T47D (cell line): ENCODE data around the gene TBC1D5.

Source experiments
- DNase-seq, 2 experiments: peaks; one replicate each; pipeline versions ENCODE4 v3.0.0 to v3.0.0-alpha.2; 2011 to 2012; ENCODE audit warnings: low read depth in 1 of 2, low spot score in 1 of 2
- JUND ChIP-seq: IDR thresholded peaks from 2 replicates; pipeline ENCODE4 v1.6.1; 2012; ENCODE audit warnings: low read depth
- in situ Hi-C: cut with HindIII; loops from 2 replicates; pipeline ENCODE4 v1.10.0; 2016; ENCODE audit warnings: low sequenced_read_pairs, low pct_unique_long_range_greater_than_20kb

TBC1D5 gene

DNA sequence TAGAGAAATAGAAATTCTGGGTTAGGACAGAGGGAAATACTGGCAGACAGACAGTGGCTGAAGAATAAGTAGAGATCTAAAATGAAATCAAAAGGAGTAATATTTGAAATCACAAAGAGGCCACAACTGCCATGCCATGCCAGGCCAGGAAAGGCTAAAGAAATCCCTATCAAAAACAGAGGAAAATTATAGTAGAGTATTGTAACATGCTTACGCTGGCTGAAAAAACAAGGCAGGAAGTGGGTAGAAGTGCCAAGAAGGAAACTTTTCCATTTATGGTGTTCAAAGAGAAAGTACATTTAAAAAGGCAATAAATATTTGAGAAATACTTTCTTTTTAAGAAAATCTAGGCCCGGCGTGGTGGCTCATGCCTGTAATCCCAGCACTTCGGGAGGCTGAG is 442.0 kb downstream of the TBC1D5 start:
- in situ Hi-C loops = no loop called here
- no peak for DNase-seq
- TF ChIP-seq JUND = no peak

DNA sequence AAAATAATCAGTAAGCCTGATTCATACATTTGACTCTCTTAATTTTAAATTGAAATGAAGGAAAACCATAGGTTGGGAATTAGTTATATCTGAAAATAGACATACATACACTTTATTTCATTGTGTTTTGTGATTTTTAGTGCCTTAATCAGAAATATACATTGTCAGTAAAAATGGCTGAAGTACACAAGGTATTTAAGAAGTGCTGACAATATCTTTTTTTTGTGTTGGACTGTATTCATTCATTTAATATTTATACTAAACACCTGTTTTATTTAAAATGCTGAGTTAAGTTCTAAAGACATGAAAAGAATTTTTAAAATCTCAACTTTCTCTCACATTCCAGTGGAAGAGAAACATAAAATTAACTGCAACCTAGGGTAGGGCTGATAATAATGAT is 444.4 kb downstream of the TBC1D5 start:
- no peak for DNase-seq
- no peak for TF ChIP-seq JUND
- in situ Hi-C loops = no loop called here

DNA sequence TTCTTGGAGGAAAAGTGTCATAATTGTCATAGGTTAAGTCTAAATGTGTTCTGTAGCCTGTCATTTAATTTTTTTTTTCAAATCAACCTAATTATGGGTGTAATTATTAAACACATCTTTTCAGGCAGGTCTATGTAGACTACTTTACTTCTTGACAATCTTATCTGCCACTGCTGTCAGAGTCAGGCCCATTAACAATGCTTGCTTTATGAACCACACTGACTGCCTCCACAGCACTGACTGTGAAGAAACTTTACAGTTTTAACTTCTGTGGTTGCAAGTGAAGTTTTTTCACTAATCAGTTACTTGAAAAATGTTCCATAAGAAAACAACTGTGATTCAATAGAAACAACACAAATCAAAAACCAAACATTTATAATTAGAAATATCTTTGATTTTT is 449.9 kb downstream of the TBC1D5 start:
- in situ Hi-C loops = no loop called here
- DNase-seq = no peak
- TF ChIP-seq JUND = no peak

DNA sequence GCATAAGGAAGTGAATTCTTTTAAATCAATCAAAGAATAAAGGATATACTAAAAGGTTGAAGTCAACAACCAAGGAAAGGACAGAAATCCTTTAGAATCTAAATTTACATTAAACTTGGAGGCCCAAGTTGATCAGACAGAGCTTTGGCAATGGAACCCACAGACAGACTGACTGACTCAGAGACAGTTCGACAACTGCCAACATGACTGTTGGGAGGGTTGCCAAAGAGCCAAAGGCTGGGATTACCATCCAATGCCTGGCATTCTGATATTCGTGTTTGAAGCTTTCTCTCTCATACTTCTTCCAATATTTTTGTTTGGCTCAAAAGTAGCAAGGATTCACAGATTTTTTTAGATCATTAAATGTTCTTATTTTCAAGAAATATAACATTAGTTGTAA is 451.5 kb downstream of the TBC1D5 start:
- in situ Hi-C loops = no loop called here
- DNase-seq = no peak

DNA sequence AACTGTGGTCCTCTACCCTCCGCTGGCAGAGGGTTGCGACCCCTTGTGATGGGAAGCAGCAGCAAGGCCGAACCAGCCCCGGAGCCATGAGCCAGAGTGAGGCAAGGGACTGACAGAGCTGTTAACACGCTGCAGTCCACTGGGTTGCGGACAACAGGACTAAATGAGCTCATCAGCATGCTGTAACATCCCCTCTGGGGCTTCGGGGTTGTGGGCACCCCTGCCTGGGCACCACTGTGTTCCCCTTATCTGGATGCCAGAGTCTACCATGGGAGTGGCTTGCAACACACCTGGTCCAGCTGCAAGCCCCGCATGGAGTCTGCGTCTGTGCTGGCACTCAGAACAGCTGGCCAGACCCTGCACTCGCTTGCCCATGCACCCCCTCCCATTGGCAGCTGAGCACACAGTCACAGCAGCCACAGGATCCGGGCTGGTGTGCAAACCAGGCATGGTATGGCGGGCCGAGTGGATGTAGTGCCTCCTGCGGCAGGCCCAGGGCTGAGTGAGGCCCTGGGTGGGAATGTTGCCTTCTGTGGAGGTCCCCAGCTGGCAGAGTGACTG is 453.5 kb downstream of the TBC1D5 start:
- in situ Hi-C loops = no loop called here
- TF ChIP-seq JUND = no peak
- DNase-seq = no peak

More for the DNA sequence above, 451.5 kb downstream of the TBC1D5 start:
- no peak for TF ChIP-seq JUND

DNA sequence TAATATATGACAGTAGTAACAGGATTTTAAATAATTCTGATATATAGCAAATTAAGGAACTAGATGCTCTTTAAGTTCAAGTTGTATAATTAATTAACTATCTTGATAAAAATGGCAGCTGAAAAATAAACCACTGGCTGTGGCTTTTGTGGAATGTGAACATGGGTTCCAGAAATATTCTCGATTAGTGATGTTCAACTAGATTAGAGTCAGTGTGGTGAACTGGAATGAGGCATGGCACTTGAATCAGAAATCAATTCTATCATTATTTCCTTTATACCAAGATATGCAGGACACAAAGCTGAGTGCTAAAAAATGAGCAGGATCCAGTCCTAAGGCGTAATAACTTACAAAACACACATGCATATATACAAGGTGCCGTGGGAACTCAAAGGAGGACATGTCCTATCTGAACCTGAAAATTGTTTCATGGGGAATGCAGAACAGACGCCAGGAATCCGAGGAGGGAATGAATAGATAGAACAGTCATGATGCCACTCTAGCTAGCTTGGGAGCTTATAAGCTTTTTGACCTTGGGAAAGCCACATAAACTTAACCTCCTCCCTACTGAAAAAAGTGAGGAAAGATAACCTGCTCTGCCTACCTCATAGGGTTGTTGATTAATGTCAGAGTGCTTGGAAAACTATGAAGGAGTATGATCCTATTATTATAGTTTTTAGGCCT is 455.3 kb downstream of the TBC1D5 start:
- DNase-seq = no peak
- TF ChIP-seq JUND = no peak
- in situ Hi-C loops = no loop called here

DNA sequence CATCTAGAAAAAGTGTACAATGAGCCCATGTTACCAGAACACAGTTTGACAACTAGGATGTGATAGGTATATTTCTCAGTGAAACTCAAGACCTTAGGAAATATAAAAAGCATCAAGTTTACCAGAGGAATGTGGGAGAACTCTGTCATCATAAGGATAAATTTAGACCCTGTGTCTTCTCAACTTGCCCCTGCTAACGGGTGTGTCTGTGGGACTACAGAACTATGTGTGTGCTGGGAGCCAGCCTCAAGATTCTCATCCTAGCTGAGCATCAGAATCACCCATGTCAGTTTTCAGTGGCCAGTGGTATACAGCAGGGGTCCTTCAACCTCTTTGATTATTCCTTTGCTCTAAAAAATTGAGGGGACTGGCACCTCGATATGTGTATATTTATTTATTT is 464.4 kb downstream of the TBC1D5 start:
- in situ Hi-C loops = no loop called here
- no peak for TF ChIP-seq JUND
- no peak for DNase-seq

DNA sequence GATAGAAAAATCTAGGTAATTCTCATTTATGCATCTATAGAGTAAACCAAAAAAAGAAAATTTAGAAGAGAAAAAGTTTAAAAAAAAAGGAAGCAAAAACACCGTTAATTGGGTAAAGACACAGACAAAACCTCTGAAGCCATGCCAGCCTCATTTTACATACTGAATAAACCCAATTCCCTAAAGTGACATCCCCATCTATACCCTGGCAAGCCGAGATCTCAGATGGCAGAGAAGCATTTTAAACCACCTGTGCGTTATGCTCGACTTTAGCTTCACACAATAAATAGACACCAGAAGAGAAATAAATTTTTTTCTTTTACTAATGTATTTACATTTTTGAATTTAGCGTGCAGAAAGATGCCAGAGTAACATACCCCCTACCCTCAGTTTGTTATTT is 475.6 kb downstream of the TBC1D5 start:
- no peak for TF ChIP-seq JUND
- DNase-seq = no peak
- in situ Hi-C loops = no loop called here

DNA sequence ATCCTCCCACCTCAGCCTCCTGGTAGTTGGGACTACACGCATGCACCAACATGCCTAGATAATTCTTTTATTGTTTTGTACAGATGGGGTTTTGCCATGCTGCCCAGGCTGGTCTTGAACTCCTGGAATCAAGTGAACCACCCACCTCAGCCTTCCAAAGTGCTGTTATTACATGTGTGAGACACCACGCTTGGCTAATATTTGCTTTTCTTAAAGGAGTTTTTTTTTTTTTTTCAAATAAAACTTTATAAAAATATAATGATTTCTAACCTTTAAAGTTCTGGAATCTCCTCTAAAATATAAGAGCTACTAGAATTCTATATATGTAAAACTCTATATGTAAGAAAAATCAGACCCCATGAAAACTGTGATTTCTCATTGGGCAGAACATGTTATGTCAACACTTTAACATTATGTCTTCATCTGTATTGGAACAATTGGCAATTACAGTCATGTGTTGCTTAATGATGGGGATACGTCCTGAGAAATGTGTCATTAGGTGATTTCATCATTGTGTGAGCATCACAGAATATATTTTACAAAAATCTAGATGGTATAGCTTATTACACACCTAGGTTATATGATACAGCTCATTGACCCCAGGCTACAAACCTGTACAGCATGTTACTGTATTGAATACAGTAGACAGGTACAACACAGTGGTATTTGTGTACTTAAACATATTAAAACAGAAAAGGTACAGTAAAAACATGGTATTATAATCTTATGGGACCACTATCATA is 480.6 kb downstream of the TBC1D5 start:
- DNase-seq = no peak
- TF ChIP-seq JUND = no peak
- in situ Hi-C loops = no loop called here

DNA sequence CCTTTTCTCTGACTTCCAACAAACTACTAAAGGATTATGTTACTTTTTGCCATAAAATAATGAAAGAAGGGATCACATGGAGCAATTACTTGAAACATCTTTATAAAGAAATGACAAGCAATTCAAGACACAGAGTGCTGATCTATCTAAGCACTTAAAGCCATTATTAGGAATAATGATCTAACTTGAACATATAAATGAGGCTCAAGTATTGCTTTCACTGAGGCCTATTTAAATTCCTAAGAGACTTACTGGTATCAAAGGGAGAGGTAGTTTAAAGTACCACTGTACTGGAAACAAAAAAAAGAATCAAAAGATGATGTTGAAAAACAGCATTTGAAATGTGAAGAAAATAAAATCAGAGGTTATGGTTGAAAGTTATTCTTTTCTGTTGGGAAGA is 482.2 kb downstream of the TBC1D5 start:
- no peak for TF ChIP-seq JUND
- in situ Hi-C loops = no loop called here

DNA sequence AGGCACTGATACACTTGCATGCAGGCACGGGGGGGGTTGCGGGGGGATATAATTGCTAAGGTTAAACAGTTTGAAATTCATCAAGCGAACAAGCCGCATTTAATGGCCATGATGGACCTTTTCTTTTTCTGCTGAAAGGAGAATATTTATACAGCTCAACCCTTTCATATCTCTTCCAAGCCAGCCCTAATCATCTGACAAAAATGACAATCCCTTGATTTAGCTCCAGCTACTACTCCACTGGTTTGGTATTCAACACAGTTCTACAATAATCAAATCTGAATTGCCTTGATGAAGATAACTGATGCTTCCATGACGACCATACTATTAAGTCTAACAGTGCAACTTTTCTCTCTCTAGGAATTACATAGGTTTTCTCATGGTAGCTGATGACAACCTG is 482.7 kb downstream of the TBC1D5 start:
- in situ Hi-C loops = no loop called here
- DNase-seq = no peak
- TF ChIP-seq JUND = no peak

More for the DNA sequence above, 482.2 kb downstream of the TBC1D5 start:
- no peak for DNase-seq

DNA sequence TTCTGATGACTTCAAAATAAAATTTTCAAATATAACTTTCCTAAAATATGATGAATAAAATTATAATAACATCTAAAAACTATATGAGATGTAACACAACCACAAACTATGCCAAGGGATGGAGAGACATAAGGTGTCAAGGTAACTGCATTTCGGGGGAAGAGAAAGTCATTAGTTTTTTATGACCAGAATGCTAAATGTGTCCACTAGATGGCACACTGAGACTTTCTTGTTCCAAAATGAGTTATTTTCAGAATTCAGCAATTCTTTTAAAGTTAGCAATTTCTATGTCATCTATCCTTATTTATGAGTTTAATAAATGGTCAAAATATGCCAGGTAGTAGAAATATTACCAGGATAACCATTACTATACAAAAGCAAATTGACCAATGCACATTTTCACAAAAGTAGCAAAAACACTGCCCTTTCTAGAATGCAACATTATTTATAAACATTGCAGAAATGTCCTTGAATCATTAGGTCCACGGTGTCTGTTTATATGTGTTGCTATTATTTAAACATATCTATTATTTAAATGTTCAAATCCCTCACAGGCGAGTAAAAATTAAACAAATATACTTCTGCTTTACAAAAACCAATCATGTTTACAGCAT is 483.5 kb downstream of the TBC1D5 start:
- in situ Hi-C loops = no loop called here
- TF ChIP-seq JUND = no peak

DNA sequence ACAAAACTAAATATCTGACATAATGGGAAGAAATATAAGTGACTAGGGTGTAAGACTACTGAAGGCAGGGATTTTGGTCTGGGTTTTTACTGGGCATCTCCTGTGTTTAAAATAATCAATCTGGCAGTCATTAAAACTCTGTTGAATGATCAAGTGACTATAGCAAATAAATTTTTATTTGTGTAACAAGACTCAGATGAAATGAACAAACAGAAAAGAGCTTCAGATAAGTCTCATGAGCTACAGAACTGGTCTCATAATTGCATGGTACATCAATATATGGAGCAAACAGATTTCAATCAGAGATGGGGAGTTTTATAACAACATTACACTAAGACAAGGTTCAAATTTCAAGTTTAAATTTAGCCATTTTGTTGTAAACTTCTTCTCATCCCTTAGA is 485.2 kb downstream of the TBC1D5 start:
- no peak for TF ChIP-seq JUND
- in situ Hi-C loops = no loop called here
- DNase-seq = peak in 1 of 2 experiments; percentile 12

More for the DNA sequence above, 483.5 kb downstream of the TBC1D5 start:
- peak in 1 of 2 experiments; percentile 53 for DNase-seq
